Erythroblast (primary cell): ENCODE data around the gene FCHSD2.

Source experiments
- GATA1 ChIP-seq: IDR thresholded peaks from 2 replicates; pipeline ENCODE4 v1.6.1; 2011; ENCODE audit warnings: low read depth, mild to moderate bottlenecking, control low read depth, low read length, moderate library complexity
- POLR2A ChIP-seq: IDR thresholded peaks from 2 replicates; pipeline ENCODE4 v1.6.1; 2011; ENCODE audit warnings: mild to moderate bottlenecking, low read length

GRCh38 chr11:72935700-72936099 is 206.4 kb downstream of the FCHSD2 start:
- TF ChIP-seq POLR2A, result no peak
- TF ChIP-seq GATA1, result no peak
